Measurements from ENCODE around the gene SPTA1. TPM values are rescaled to one million over a fixed set of nuclear protein-coding genes. Genes with fewer than 3 reads are reported as not detected.

SPTA1 gene
- polyA plus RNA-seq, 3 donors = 0.19 to 0.28 TPM; not detected in 1

DNA sequence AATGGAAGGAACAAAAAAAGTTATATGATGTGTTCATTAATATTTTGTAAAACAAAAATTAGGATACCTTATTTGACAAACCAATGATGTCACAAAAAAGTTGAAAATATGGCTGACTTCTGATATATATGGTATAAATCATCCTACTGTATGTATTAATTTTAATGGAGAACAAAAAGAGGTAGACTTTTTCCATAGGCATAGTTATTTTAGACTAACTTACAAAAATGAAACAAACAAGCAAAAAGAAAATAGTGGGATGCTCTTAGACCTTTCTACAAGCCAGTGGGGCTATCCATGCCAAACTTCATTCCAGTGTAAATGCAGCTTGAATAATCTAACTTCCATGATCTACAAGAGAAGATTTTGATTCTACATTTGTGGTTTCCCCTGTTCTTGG, 522 bp upstream of the SPTA1 start:
- Mint-ChIP-seq H3K27ac (peak overlapping the region in 2 of 7 donors; percentile 25 to 36), H3K36me3 (no peaks in the 10 kb centered on the region), H3K27me3 (ENCODE audit: low read depth in 3 of 3) (peaks cover 0 to 1% (median 0%) of the 10 kb centered on the region in 3 donors), H3K4me3 (no peak overlapping the region), H3K4me1 (peaks cover 8% of the 10 kb centered on the region), H3K9me3 (peaks cover 3 to 8% (median 7%) of the 10 kb centered on the region in 7 donors)
- H3K4me3 ChIP-seq (replicated peaks in 1 of 3; ENCODE audit: low read depth in 2 of 3, low read length in 3 of 3) = no peak overlapping the region
- H3K36me3 ChIP-seq (replicated peaks in 1 of 2; ENCODE audit: control insufficient read depth in 1 of 2, insufficient read depth in 2 of 2, low read length in 2 of 2) = no peaks in the 10 kb centered on the region
- no peaks in the 10 kb centered on the region for H3K79me2 ChIP-seq (ENCODE audit: insufficient read depth, low read length)
- no peaks in the 10 kb centered on the region for H4K20me1 ChIP-seq (ENCODE audit: insufficient read depth, low read length)
- no peaks in the 10 kb centered on the region for H3K27me3 ChIP-seq (ENCODE audit: control insufficient read depth in 2 of 2, insufficient read depth in 2 of 2, low read length in 2 of 2)
- DNase-seq = no peak
- H3K4me1 ChIP-seq (ENCODE audit: control insufficient read depth in 1 of 2, insufficient read depth in 2 of 2, low read length in 2 of 2) = peaks cover 2 to 13% of the 10 kb centered on the region in 2 donors
- no peak overlapping the region for H2AFZ ChIP-seq (ENCODE audit: insufficient read depth, low read depth, low read length, poor library complexity, severe bottlenecking)
- TF ChIP-seq, protein P1, sequence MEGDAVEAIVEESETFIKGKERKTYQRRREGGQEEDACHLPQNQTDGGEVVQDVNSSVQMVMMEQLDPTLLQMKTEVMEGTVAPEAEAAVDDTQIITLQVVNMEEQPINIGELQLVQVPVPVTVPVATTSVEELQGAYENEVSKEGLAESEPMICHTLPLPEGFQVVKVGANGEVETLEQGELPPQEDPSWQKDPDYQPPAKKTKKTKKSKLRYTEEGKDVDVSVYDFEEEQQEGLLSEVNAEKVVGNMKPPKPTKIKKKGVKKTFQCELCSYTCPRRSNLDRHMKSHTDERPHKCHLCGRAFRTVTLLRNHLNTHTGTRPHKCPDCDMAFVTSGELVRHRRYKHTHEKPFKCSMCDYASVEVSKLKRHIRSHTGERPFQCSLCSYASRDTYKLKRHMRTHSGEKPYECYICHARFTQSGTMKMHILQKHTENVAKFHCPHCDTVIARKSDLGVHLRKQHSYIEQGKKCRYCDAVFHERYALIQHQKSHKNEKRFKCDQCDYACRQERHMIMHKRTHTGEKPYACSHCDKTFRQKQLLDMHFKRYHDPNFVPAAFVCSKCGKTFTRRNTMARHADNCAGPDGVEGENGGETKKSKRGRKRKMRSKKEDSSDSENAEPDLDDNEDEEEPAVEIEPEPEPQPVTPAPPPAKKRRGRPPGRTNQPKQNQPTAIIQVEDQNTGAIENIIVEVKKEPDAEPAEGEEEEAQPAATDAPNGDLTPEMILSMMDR (IDR thresholded peaks at IDR 0.05) = no peak
- peak overlapping the region; percentile 17 for H3K4me2 ChIP-seq (replicated peaks; ENCODE audit: extremely low read depth, low read length, poor library complexity, severe bottlenecking)
- no peak overlapping the region for H3K27ac ChIP-seq (ENCODE audit: low read depth in 1 of 2, low read length in 2 of 2)
- no peaks in the 10 kb centered on the region for H3K9me3 ChIP-seq (replicated peaks in 1 of 2; ENCODE audit: control insufficient read depth in 1 of 2, insufficient read depth in 1 of 2, low read length in 2 of 2)
- no peak overlapping the region for H3K9ac ChIP-seq (ENCODE audit: insufficient read depth, low read length, poor library complexity, severe bottlenecking)
- intact Hi-C loops (cut with micrococcal nuclease) = no loop called here

DNA sequence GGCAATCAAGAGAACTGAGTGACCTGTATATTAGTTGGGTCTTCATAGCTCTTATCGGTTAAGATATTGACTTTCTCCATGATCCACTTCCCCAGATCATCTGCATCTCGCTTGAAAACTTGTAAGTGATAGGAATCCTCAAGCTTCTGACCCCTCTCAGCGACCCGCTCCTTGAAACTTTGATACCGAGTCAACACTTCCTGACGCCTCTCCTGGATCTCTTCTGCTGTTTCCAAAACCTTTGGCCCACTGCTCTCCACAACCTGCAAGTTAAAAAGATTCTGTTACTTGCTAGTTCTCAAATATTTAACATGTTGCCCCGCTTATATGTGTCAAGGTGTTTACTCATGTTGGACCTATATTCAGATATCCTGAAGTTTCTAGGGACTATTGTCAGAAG, 1.4 kb downstream of the SPTA1 start:
- no peak overlapping the region for H3K4me3 ChIP-seq (replicated peaks in 1 of 3; ENCODE audit: low read depth in 2 of 3, low read length in 3 of 3)
- peaks cover 17% of the 10 kb centered on the region for H3K4me1 Mint-ChIP-seq
- no peak for DNase-seq
- H3K27ac Mint-ChIP-seq = no peak overlapping the region
- H3K36me3 ChIP-seq (replicated peaks in 1 of 2; ENCODE audit: control insufficient read depth in 1 of 2, insufficient read depth in 2 of 2, low read length in 2 of 2) = no peaks in the 10 kb centered on the region
- H3K27me3 Mint-ChIP-seq (ENCODE audit: low read depth in 3 of 3) = peaks cover 0 to 2% (median 1%) of the 10 kb centered on the region in 3 donors
- no peak overlapping the region for H2AFZ ChIP-seq (ENCODE audit: insufficient read depth, low read depth, low read length, poor library complexity, severe bottlenecking)
- no peaks in the 10 kb centered on the region for H3K36me3 Mint-ChIP-seq
- H3K79me2 ChIP-seq (ENCODE audit: insufficient read depth, low read length) = no peaks in the 10 kb centered on the region
- no peaks in the 10 kb centered on the region for H3K27me3 ChIP-seq (ENCODE audit: control insufficient read depth in 2 of 2, insufficient read depth in 2 of 2, low read length in 2 of 2)
- TF ChIP-seq, protein P1 (IDR thresholded peaks at IDR 0.05) = no peak
- H3K4me3 Mint-ChIP-seq = peak overlapping the region in 1 of 2 donors; percentile 27
- intact Hi-C loops (cut with micrococcal nuclease) = no loop called here
- H3K27ac ChIP-seq (ENCODE audit: low read depth in 1 of 2, low read length in 2 of 2) = no peak overlapping the region
- H3K9ac ChIP-seq (ENCODE audit: insufficient read depth, low read length, poor library complexity, severe bottlenecking) = no peak overlapping the region
- peaks cover 0 to 5% (median 4%) of the 10 kb centered on the region in 7 donors for H3K9me3 Mint-ChIP-seq
- H3K9me3 ChIP-seq (replicated peaks in 1 of 2; ENCODE audit: control insufficient read depth in 1 of 2, insufficient read depth in 1 of 2, low read length in 2 of 2) = no peaks in the 10 kb centered on the region
- 80% methylated on average over 5 of the region's 7 CpGs for WGBS (ENCODE audit: insufficient coverage)
- H4K20me1 ChIP-seq (ENCODE audit: insufficient read depth, low read length) = no peaks in the 10 kb centered on the region
- H3K4me1 ChIP-seq (ENCODE audit: control insufficient read depth in 1 of 2, insufficient read depth in 2 of 2, low read length in 2 of 2) = peaks cover 11 to 23% of the 10 kb centered on the region in 2 donors
- H3K4me2 ChIP-seq (replicated peaks; ENCODE audit: extremely low read depth, low read length, poor library complexity, severe bottlenecking) = no peak overlapping the region

All from CD14-positive monocyte (primary cell).